ENCODE results near the gene ELP6. TPM values are rescaled to one million over a fixed set of nuclear protein-coding genes. Genes with fewer than 3 reads are reported as not detected.
A peak's percentile ranks its signal among the peaks of the same experiment; 100 is the strongest.

Gene ELP6
- total and polyA plus RNA-seq, 9 of the 15 experiments (the other 6 are each of a cell fraction or from before 2014, with no cell fraction given): 76.9 to 198 (median 83.3) TPM

- TF ChIP-seq, protein P1, sequence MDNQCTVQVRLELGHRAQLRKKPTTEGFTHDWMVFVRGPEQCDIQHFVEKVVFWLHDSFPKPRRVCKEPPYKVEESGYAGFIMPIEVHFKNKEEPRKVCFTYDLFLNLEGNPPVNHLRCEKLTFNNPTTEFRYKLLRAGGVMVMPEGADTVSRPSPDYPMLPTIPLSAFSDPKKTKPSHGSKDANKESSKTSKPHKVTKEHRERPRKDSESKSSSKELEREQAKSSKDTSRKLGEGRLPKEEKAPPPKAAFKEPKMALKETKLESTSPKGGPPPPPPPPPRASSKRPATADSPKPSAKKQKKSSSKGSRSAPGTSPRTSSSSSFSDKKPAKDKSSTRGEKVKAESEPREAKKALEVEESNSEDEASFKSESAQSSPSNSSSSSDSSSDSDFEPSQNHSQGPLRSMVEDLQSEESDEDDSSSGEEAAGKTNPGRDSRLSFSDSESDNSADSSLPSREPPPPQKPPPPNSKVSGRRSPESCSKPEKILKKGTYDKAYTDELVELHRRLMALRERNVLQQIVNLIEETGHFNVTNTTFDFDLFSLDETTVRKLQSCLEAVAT (IDR thresholded peaks at IDR 0.05): no peak
- TF ChIP-seq IRF2 (CRISPR knock-in tag; IDR thresholded peaks at IDR 0.05) (no peak), MCM5 (IDR thresholded peaks at IDR 0.05; ENCODE audit: low read depth) (no peak), HMG20B (CRISPR knock-in tag; IDR thresholded peaks at IDR 0.05) (no peak), TRIM24 (IDR thresholded peaks at IDR 0.05) (no peak)
These were observed 12.1 kb upstream of the ELP6 start (continued) for GRCh38 chr3:47525617-47526016.

DNA sequence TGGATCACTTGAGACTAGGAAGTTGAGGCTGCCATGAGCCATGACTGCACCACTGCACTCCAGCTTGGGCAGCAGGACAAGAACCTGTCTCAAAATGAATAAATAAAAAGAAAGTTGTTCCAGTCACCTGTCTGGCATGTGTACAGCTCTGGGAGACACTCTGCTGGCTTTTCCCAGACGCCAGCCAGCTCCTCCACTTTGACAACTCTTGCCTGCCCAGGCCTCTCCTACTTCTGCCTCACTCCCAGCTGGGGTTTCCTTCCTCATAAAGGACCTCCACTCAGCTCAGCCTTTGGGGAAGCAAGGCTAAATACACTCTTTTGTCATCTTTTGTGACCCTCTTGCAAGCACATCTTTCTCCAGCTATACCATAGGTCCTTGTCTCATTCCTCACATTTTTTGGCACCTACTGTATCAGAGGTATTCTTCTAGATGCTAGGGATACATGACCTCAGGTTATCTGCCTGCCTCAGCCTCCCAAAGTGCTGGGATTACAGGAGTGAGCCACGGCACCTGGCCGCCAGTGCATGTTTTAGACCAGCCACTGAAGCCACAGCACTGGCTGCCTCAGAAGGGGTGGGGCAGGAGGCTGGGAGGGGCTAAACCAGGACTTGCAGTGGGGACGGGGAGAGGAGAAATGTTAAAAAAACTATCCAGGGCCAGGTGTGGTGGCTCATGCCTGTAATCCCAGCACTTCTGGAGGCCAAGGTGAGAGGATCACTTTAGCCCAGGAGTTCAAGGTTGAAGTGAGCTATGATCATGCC, 10.0 kb upstream of the ELP6 start:
- Histone ChIP-seq H3K9me3 (replicated peaks; ENCODE audit: control insufficient read depth, insufficient read depth, low read depth, low read length) (peaks cover 3% of the 10 kb centered on the region), H3K4me3 (no peak overlapping the region), H3K27me3 (ENCODE audit: control insufficient read depth in 2 of 2, insufficient read depth in 2 of 2, low read length in 2 of 2) (no peaks in the 10 kb centered on the region), H3K79me2 (ENCODE audit: control insufficient read depth, insufficient read depth, low read length) (no peaks in the 10 kb centered on the region), H3K27ac (ENCODE audit: extremely low read depth, low read depth, low read length) (no peak overlapping the region), H2AFZ (ENCODE audit: low read depth, low read length) (peak overlapping the region; percentile 89), H3K36me3 (ENCODE audit: control insufficient read depth, insufficient read depth, low read length) (no peaks in the 10 kb centered on the region), H3K4me1 (replicated peaks in 1 of 2; ENCODE audit: control insufficient read depth in 2 of 2, insufficient read depth in 2 of 2, low read length in 2 of 2) (peaks cover 5 to 11% of the 10 kb centered on the region in 2 experiments; a peak in 4 of 5 replicates), H3K4me2 (ENCODE audit: insufficient read depth, low read length) (no peak overlapping the region), H3K9me1 (ENCODE audit: control insufficient read depth, insufficient read depth, low read length) (no peaks in the 10 kb centered on the region), H4K20me1 (replicated peaks; ENCODE audit: control insufficient read depth, insufficient read depth, low read length) (no peaks in the 10 kb centered on the region), H3K9ac (ENCODE audit: insufficient read depth in 1 of 2, low read depth in 2 of 2, low read length in 2 of 2) (peak overlapping the region in 1 of 2 experiments; percentile 55; a peak in 2 of 4 replicates)
- DNase-seq (ENCODE audit: extremely low read depth in 1 of 4, low spot score in 3 of 4) (peak in 1 of 4 experiments; percentile 33), FAIRE-seq (peak; percentile 15), ATAC-seq (peak; percentile 52)
- ChIA-PET CTCF (ENCODE audit: low intra/inter-chr PET ratio) (interaction anchor here (0.6 to 3.8 kb wide), 3 partner anchors 141 to 628 kb away, joined by 3 to 39 read pairs (median 4); no protein-coding TSS in a partner anchor), POLR2A (interaction anchor here (0.6 to 1.5 kb wide), 7 partner anchors 11 to 336 kb away, joined by 3 to 6 read pairs (median 4); no protein-coding TSS in a partner anchor)
- TF ChIP-seq CREBBP (IDR thresholded peaks at IDR 0.05; ENCODE audit: low read depth, low read length): no peak
- no peak for TF ChIP-seq ATF7 (IDR thresholded peaks at IDR 0.05)
- TF ChIP-seq NFIX (CRISPR knock-in tag; IDR thresholded peaks at IDR 0.05; ENCODE audit: low read depth): no peak
- intact Hi-C loops (cut with micrococcal nuclease): loop anchor here (10.0 kb wide), 1 partner anchor 51 kb away; the partner anchor contains the start of gene CSPG5
- in situ Hi-C loops (cut with MboI): loop anchor here (10.0 kb wide), 1 partner anchor 631 kb away; no protein-coding TSS in a partner anchor
- WGBS (ENCODE audit: insufficient coverage, low coverage, missing lambda C conversion rate): 27% methylated on average over 4 of the region's 4 CpGs
- no TSS peak for BruUV-seq (replicated peaks)
